ENCODE measurements around the gene MARCOL. TPM values are rescaled to one million over a fixed set of nuclear protein-coding genes. Genes with fewer than 3 reads are reported as not detected.
"Not testable (repeated sequence)": the region's sequence is repeated elsewhere in the genome, so short reads cannot be mapped to it uniquely, and the experiment has no call there.

MARCOL gene
- total RNA-seq, 1 donor from 2014 or later = not detected

GRCh38 chr5:148268566-148268965 lies 30.2 kb downstream of the MARCOL start, which contains the start of gene SPINK13:
SPINK13 (plus strand) TSS chr5:148268794; CDS start chr5:148270073, 1,279 bp downstream.
- no peak for DNase-seq

GRCh38 chr5:148275129-148275528 lies 36.8 kb downstream of the MARCOL start:
- DNase-seq = not testable (repeated sequence)

DNA sequence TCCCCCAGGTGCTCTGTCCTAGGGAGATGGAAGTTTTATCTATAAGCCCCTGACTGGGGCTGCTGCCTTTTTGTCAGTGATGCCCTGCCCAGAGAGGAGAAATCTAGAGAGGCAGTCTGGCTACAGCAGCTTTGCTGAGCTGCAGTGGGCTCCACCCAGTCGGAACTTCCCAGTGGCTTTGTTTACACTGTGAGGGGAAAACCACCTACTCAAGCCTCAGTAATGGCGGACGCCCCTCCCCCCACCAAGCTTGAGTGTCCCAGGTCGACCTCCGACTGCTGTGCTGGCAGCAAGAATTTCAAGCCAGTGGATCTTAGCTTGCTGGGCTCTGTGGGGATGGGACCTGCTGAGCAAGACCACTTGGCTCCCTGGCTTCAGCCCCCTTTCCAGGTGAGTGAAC lies 42.6 kb downstream of the MARCOL start:
- DNase-seq = not testable (repeated sequence)

- not testable (repeated sequence) for DNase-seq
Observed at GRCh38 chr5:148281336-148281735, 43.0 kb downstream of the MARCOL start.

DNA sequence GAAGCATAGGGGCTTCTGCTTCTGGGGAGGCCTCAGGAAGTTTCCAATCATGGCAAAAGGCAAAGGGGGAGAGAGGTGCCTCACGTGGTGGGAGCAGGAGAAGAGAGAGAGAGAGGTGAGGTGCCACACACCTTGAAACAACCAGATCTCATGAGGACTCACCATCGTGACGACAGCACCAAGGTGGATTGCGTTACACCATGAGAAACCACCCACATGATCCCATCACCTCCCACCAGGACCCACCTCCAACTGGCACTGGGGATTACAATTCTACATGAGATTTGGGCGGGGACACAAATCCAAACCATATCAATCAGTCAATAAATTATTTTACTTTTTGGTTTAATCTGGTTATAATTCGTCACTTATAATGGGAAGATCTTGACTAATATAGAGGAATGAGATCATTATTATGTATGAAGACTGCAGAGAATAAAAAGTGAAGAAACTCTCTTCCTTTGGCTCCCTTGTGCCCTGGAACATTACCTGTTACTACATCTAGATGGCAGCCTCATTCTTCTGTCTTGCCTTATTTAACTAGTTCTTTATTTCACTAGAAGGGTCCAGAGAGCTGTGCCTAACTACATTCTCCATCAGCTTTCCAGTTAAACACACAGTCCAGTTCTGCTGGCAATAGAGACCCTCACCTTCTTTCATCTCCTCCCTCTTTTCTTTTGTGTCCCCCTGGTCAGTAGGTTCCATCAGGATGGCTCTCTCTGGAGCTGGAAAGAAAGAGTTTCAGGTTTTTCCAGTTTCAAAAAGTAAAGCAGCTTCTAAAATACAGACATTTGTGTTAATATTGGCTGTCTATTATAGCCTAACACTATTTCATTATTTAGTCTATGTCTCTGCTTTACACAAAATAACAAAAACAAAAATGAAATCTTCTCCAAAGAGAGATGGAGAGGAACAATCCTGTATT lies 52.2 kb downstream of the MARCOL start:
- no peak for DNase-seq

Small RNAs within 50 kb of the gene (small RNA-seq; reads per million reads assigned to genes)
- not detected for gene HMGN1P16 (ENCODE audit: low replicate concordance)

Other genes with a start within 250 kb of the MARCOL start
- gene SPINK5, start 174.5 kb upstream of the MARCOL start, total RNA-seq = 122 TPM
- not detected for gene SPINK14, start 70.0 kb upstream of the MARCOL start, total RNA-seq
- gene SPINK6, start 35.5 kb upstream of the MARCOL start, total RNA-seq = not detected
- not detected for gene SPINK13, start 30.3 kb downstream of the MARCOL start, total RNA-seq
- 0.59 TPM for gene SPINK7, start 73.9 kb downstream of the MARCOL start, total RNA-seq
- gene SPINK9, start 97.0 kb downstream of the MARCOL start, total RNA-seq = not detected
- 48.8 TPM for gene FBXO38, start 145.4 kb downstream of the MARCOL start, total RNA-seq